ENCODE measurements around the gene SLC25A3. TPM values are rescaled to one million over a fixed set of nuclear protein-coding genes. Genes with fewer than 3 reads are reported as not detected.

The SLC25A3 gene
- total RNA-seq, 4 donors from 2014 or later: 371 to 467 (median 424) TPM

DNA sequence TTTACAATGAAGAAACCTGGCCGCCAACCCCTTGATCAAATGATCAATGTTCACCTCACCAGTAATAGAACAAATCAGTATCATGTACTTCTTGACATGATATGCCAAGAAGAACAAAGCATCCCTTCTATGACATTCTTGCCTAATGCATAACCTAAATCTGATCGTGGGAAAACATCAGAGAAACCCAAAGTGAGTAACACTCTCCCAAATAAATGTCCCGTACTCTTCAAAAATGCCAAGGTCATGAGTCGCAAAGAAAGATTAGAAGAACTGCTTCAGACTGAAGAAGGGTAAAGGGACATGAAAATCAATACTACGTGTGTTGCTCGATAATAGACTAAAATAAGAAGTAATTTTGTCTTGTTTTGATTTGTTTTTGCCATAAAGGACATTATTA is 11.4 kb upstream of the SLC25A3 start:
- 83 to 90% methylated on average over 6 of the region's 6 CpGs for WGBS, 2 donors
- intact Hi-C loops (cut with DNase I; ENCODE audit: low total_unique reads): no loop called here
- no peak overlapping the region for H3K4me3 ChIP-seq (ENCODE audit: low read depth, poor library complexity, severe bottlenecking)
- DNase-seq (ENCODE audit: low spot score in 2 of 2): no peak
- no peak for TF ChIP-seq POLR2A (IDR thresholded peaks at IDR 0.05)
- TF ChIP-seq, protein P1, sequence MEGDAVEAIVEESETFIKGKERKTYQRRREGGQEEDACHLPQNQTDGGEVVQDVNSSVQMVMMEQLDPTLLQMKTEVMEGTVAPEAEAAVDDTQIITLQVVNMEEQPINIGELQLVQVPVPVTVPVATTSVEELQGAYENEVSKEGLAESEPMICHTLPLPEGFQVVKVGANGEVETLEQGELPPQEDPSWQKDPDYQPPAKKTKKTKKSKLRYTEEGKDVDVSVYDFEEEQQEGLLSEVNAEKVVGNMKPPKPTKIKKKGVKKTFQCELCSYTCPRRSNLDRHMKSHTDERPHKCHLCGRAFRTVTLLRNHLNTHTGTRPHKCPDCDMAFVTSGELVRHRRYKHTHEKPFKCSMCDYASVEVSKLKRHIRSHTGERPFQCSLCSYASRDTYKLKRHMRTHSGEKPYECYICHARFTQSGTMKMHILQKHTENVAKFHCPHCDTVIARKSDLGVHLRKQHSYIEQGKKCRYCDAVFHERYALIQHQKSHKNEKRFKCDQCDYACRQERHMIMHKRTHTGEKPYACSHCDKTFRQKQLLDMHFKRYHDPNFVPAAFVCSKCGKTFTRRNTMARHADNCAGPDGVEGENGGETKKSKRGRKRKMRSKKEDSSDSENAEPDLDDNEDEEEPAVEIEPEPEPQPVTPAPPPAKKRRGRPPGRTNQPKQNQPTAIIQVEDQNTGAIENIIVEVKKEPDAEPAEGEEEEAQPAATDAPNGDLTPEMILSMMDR (IDR thresholded peaks at IDR 0.05): no peak

DNA sequence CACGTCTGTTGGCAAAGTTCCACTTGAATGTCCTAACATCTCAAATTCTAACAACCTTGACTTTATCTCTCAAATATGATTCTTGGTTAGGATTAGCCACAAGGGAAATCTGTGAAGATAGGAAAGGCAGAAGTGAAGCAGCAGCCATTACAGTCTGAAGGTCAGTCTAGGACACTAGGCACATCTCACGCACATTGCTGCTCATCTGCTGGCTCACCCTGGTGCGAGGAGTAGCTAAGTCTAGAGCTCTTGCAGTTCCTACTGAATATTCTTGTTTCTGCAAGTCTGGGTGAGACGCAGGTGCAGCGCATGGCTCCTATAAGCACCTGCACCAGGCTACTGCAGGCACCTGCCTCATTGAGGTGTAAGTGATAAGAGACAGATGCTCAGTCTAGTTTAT is 6.4 kb upstream of the SLC25A3 start:
- intact Hi-C loops (cut with DNase I; ENCODE audit: low total_unique reads): no loop called here
- no peak for TF ChIP-seq POLR2A (IDR thresholded peaks at IDR 0.05)
- TF ChIP-seq, protein P1 (IDR thresholded peaks at IDR 0.05): no peak
- no peak overlapping the region for H3K4me3 ChIP-seq (ENCODE audit: low read depth, poor library complexity, severe bottlenecking)
- DNase-seq (ENCODE audit: low spot score in 2 of 2): no peak
- whole genome bisulfite sequencing, 2 donors: 86 to 92% methylated on average over 5 of the region's 5 CpGs

DNA sequence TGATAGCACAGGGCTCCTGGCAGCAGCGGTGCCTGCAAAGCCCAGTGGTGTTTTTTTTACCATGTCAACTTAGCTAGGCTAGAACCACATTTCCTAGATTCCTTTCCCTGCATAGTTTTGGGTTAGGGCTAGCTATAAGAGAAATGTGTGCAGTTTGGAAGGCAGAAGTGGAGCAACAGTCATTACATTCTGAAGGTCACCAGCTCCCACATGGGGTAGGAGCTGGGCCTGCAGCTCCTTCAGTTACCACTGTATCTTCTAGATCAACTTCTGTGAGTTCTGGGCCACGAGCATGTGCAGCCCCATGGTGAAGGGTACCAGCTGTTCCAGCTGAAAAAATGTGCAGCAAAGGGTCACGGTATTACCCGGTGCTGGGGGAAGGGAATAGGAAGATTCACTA is 2.3 kb upstream of the SLC25A3 start:
- TF ChIP-seq POLR2A (IDR thresholded peaks at IDR 0.05): no peak
- TF ChIP-seq, protein P1 (IDR thresholded peaks at IDR 0.05): no peak
- intact Hi-C loops (cut with DNase I; ENCODE audit: low total_unique reads): no loop called here
- DNase-seq (ENCODE audit: low spot score in 2 of 2): no peak
- H3K4me3 ChIP-seq (ENCODE audit: low read depth, poor library complexity, severe bottlenecking): no peak overlapping the region
- 87% methylated on average over 4 of the region's 4 CpGs for WGBS, 2 donors

DNA sequence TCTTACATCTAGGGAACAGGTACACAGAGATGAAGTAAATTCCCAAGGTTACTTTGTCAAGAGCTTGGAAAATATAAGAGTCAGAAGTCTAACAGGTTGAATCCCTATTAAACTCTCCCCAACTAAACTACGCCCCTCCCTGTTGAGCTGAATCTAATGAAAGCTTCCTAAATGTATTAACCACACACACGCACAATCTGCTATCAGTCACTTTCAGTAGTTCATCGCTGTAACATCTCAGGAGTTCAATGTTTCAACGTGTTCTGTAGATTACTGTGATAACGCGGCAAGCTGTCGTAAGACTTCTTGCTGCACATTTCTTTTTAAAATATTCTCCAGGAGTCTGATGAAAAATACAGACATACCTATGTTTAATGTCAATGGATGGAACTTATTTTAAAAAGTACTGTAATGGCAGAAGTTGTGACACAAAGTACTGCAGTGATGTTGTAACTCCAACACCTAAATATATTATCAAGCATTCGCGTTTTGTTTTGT is 612 bp upstream of the SLC25A3 start:
- intact Hi-C loops (cut with DNase I; ENCODE audit: low total_unique reads): no loop called here
- 28 to 29% methylated on average over 9 of the region's 9 CpGs for WGBS, 2 donors
- DNase-seq (ENCODE audit: low spot score in 2 of 2): no peak
- peak overlapping the region; percentile 21 for H3K4me3 ChIP-seq (ENCODE audit: low read depth, poor library complexity, severe bottlenecking)
- TF ChIP-seq, protein P1 (IDR thresholded peaks at IDR 0.05): no peak
- TF ChIP-seq POLR2A (IDR thresholded peaks at IDR 0.05): no peak

DNA sequence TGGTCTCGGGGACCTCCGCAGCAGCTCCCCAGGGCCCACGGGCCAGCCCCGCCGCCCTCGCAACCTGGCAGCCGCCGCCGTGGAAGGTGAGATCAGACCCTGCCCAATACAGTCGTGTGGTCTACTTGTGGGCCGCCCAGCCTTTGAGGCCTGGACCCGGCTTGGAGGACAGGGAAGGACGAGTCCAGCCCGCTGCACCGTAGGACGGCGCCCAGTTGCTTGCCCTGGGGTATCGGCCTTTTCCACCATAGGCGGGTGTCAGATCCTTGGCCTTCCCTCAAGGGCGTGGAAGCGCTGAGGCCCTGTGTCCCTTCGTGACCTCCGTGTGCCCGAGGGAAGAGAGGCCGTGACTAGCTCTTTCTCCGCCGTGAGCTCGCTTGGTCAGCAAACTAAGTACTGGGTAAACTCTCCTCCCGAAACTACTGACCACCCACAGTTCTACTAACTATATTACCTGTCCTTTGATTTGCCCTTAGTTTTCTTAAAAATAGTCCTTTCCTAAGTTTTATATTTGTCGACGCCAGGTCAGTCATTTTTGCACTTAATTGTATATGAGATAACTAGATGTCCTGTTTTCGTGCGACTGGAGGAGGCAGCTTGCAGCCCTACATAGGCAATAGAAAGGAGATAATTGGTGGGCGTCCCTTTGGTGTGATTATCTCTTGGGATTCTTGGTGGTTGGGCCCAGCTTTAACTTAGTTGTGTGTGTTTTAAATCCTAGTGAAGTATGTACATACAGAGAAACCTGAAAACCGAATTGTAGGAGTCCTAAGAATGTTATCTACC is 757 bp downstream of the SLC25A3 start:
- WGBS, 2 donors: 0 to 2% methylated on average over 30 to 35 of the region's 35 CpGs
- intact Hi-C loops (cut with DNase I; ENCODE audit: low total_unique reads): no loop called here
- DNase-seq (ENCODE audit: low spot score in 2 of 2): peak; percentile 35 to 90

More for the DNA sequence above, 757 bp downstream of the SLC25A3 start:
- peak overlapping the region; percentile 99 for H3K4me3 ChIP-seq (ENCODE audit: low read depth, poor library complexity, severe bottlenecking)
- TF ChIP-seq, protein P1 (IDR thresholded peaks at IDR 0.05): no peak
- no peak for TF ChIP-seq POLR2A (IDR thresholded peaks at IDR 0.05)
